Lower leg skin (tissue), 3 donors: ENCODE measurements around the gene KRTAP10-7.

ENCODE experiments used
- POLR2A ChIP-seq, 2 donors: fragments of 450-650 bp; IDR thresholded peaks; one replicate each; pipeline ENCODE4 v1.6.1; 2016 to 2017; ENCODE audit warnings: antibody characterized with exemption in 2 of 2, mild to moderate bottlenecking in 1 of 2, moderate library complexity in 1 of 2
- TF ChIP-seq, protein P1 (sequence below), 3 donors: fragments of 450-650 bp; IDR thresholded peaks; one replicate each; pipeline ENCODE4 v1.5.1; 2016; ENCODE audit warnings: antibody characterized with exemption in 3 of 3, mild to moderate bottlenecking in 3 of 3, moderate library complexity in 2 of 3

- TF ChIP-seq, protein P1, sequence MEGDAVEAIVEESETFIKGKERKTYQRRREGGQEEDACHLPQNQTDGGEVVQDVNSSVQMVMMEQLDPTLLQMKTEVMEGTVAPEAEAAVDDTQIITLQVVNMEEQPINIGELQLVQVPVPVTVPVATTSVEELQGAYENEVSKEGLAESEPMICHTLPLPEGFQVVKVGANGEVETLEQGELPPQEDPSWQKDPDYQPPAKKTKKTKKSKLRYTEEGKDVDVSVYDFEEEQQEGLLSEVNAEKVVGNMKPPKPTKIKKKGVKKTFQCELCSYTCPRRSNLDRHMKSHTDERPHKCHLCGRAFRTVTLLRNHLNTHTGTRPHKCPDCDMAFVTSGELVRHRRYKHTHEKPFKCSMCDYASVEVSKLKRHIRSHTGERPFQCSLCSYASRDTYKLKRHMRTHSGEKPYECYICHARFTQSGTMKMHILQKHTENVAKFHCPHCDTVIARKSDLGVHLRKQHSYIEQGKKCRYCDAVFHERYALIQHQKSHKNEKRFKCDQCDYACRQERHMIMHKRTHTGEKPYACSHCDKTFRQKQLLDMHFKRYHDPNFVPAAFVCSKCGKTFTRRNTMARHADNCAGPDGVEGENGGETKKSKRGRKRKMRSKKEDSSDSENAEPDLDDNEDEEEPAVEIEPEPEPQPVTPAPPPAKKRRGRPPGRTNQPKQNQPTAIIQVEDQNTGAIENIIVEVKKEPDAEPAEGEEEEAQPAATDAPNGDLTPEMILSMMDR (IDR thresholded peaks at IDR 0.05) = no peak
- no peak for TF ChIP-seq POLR2A (IDR thresholded peaks at IDR 0.05)
Observed at GRCh38 chr21:44582055-44582454, 18.3 kb upstream of the KRTAP10-7 start.
